HG03060 (cell line): ENCODE results near the gene PBX1.
"Not testable (repeated sequence)": the region's sequence is repeated elsewhere in the genome, so short reads cannot be mapped to it uniquely, and the experiment has no call there.

ENCODE experiments used
- ATAC-seq: cut with Tn5 transposase; IDR thresholded peaks from one replicate; pipeline ENCODE4 v1.9.1; 2021; ENCODE audit warnings: low read depth, moderate number of reproducible peaks; ENCODE audit not compliant: unreplicated experiment

The PBX1 gene

GRCh38 chr1:164558461-164559341 is at the start of gene PBX1:
PBX1 (plus strand) TSS chr1:164559184.
- peak; percentile 99 for ATAC-seq

GRCh38 chr1:164510435-164510834 is 48.5 kb upstream of the PBX1 start:
- ATAC-seq: no peak

DNA sequence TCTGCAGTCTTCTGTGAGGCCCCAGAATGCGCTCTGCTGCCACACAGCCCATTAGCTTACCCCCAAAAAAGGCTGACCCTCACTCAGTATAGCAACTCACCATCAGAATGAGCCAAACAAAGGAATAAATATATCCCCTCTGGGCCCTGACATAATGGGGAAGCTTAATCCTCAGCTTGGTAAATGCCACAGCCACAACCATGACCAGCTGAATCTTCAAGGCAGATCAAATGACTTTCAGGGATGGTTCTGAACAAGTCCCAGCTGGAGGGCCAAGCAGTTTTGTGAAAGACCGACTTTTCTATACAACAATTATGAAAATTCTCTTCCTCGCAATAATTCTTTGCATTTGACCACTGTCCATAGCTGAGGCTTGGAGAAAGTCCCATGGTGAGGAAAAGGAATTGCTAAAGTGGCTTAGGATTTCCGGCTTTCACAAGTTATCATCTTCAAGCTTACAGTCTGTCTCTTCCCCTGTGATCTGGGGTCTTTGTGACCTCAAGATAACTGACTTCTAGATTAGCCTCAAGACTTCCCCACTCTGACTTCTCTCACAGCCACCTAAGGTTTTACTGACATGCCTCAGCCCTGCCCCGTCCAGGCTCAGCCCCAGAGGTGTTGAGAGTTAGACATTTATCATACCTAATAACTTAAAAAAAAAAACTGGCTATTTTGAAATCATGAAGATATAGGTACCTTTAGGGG is 47.8 kb upstream of the PBX1 start:
- no peak for ATAC-seq

GRCh38 chr1:164515231-164515630 is 43.8 kb upstream of the PBX1 start:
- no peak for ATAC-seq

DNA sequence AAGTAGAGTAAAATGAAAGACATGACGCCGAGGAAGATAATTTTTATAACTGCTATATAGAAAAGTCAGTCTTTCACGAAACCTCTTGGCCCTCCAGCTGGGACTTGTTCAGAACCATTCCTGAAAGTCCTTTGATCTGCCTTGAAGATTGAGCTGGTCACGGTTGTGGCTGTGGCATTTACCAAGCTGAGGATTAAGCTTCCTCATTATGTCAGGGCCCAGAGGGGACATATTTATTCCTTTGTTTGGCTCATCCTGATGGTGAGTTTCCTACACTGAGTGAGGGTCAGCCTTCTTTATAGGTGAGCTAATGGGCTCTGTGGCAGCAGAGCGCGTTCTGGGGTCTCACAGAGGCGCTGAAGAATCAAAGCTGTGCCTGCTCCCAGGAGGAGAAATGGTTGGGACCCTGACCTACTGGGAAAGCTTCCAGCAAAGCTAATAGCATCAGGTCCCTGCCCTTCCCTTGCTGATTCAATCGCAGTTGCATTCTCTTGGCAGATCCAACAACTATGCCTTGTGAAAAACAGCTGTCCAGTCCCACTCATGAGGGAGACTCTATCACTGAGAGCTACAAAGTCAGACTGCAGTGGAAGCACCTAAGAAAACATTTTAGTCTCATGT is 43.2 kb upstream of the PBX1 start:
- no peak for ATAC-seq

DNA sequence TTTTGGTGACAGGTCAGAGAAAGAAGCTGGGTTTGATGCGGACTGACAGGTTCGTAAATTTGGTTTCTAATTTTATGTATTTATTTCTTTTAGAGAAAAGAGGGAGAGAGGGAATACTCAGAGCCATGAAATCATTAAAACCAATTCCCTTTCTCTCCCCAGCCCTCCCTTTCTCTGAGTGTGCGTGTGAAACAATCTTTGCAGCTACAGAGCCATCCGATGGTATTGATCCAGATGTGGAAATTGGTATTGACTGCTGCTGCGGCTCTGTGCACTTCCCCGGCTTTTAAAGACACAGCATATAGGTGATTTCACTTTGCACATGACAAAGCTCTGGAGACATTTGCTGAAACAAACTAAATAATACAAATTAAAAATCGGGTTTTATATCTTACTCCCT is 42.4 kb upstream of the PBX1 start:
- no peak for ATAC-seq

- ATAC-seq: no peak
Observed at GRCh38 chr1:164518692-164519332, 40.2 kb upstream of the PBX1 start.

GRCh38 chr1:164519426-164519825 is 39.6 kb upstream of the PBX1 start:
- no peak for ATAC-seq

DNA sequence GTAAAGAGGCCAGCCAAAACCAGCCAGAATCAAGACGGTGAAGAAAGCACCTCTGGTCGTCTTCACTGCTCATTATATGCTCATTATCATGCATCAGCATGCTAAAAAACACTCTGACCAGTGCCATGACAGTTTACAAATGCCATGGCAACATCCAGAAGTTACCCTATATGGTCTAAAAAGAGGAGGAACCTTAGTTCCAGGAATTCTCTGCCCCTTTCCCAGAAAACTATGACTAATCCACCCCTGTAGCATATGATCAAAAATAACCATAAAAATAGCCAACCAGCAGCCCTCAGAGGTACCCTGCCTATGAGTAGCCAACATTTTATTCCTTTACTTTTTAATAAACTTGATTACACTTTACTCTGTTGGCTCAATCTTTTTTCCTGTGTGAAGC is 34.2 kb upstream of the PBX1 start:
- ATAC-seq: no peak

DNA sequence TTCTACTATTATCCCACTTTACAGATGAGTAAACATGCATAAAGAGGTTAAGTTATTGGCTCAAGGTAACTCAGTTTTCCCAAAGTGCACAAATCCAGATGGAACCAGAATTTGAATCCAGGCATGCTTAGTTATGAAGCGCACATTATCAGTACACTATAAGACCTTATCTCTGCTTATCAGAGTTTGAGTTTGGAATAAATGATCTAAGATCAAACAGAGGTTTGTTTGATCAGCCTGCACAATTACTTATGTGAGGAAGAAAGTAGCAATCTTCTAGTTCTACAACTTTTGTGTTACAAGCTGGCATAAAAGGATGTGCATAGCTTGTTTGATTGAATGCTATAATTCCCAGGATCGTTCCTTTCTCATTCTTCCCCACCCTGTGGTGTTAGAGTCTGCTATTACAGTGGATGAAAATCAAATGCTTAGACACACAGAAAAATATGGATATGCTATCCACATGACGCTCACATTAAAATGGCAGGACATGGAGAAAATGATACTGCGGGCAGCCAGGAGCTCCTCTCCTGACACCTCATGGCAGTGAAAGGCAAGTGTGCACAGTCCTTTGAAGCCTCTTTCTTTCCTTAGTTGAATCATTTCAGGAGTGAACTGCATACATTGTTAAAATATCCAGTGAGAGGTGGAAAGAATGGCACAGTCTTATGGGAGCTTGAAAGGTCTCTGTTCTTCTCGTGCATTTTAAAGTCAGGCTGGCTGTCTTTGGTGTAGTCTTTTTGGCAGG is 23.9 kb upstream of the PBX1 start:
- ATAC-seq: no peak

- not testable (repeated sequence) for ATAC-seq
Observed at GRCh38 chr1:164552463-164552988, 6.5 kb upstream of the PBX1 start.

DNA sequence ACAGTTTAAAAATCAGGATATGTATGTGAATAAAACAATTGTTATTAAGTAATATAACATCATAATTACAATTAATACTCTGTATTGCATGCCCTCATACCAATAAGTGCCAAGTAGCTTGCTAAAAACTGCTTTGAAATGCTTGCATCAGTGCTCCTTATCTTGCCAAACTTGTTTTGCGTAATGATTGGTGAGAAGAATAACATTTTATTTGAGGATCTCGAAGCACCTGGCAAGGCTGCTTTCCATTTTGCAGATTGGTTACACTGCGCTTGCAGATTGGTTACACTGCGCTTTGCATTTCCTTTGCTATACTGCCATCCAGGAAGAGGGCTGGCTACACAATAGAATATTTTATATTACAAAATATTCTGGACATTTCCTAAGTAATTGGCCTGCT is 1.7 kb upstream of the PBX1 start:
- no peak for ATAC-seq

DNA sequence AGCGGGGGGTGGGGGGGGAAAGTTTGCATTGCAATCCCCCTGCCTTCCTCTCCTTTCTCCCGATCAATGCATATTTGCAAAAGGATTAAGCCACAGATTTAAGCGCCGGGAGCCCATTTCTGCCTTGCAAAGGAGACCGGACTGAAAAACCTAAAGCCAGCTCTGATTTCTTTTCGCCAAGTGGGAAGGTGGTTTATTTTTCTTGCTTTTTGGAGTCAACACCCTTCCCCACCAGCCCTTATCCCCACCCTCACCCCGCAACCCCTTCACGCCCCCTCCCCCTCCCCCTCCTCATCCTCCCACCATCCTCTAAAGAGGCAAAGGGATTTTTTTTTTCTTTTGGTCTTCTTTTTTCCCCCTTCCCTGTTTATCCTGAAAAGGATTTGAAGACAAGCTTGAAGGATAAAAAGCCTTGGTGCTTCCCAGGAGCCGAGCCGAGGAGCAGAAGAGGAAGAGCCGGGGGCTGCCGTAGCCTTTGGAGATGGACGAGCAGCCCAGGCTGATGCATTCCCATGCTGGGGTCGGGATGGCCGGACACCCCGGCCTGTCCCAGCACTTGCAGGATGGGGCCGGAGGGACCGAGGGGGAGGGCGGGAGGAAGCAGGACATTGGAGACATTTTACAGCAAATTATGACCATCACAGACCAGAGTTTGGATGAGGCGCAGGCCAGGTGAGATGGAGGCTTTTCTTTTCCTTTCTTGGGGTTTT is 513 bp downstream of the PBX1 start:
- ATAC-seq: no peak

- no peak for ATAC-seq
Observed at GRCh38 chr1:164560121-164560541, 1.1 kb downstream of the PBX1 start.

GRCh38 chr1:164560556-164560955 is 1.6 kb downstream of the PBX1 start:
- no peak for ATAC-seq

- ATAC-seq: no peak
Observed at GRCh38 chr1:164561007-164561406, 2.0 kb downstream of the PBX1 start.

- no peak for ATAC-seq
Observed at GRCh38 chr1:164561472-164561871, 2.5 kb downstream of the PBX1 start.

DNA sequence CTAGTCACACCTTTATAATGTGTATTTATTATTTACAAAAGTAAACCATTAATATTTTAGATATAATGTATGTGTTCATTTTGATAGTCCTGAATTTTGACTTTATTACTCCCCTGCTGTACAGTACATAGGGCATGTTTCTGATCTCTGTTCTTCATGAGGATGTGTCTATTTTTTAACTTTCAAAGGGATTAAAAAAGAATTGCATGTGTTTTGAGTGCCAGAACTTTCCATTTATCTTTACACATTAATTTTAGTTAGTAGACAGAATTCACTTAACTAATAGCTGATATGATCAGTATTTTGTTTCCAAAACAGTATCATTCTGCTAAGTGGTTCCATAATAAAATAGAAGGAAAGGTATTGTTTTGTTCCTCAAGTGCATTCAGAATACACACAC is 3.1 kb downstream of the PBX1 start:
- no peak for ATAC-seq

DNA sequence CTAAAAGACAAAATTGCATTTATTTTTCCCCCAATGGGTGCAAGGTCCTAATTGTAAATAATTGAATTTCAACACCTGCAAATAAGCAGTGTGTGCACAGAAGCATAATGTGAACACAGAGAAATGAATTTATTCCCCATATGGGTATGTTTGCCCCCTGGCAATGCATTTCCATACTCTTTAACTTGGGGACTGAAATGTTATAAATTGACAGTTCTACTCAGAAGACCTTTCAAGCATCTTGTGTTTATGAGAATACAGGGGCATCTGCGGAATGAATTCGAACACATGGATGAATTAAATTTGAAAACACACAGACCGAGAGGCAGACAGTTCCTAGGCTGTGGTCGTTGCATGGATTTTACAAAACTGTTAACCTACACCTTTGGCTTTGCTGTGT is 3.5 kb downstream of the PBX1 start:
- no peak for ATAC-seq
